ENCODE results near the gene JAML.

DNA sequence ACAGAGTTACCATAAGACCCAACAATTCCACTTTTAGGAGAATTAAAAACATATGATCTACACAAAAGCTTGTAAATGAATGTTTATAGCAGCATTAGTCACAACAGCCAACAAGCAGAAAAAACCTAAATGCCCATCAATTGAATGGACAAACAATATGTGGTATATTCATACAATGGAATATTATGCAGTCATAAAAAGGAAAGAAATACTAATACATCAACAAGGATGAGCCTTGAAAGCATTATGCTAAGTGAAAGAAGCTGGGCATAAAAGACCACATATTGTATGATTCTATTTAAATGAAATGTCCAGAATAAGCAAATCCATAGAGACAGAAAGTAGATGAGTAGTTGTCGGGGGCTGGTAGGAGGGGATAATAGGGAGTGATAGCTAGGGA is 34.3 kb upstream of the JAML start:
- no peak for TF ChIP-seq POLR2A (IDR thresholded peaks at IDR 0.05; ENCODE audit: low read depth)
- TF ChIP-seq CTCF (IDR thresholded peaks at IDR 0.05), result no peak

All from esophagus muscularis mucosa (tissue), 3 donors.